ENCODE results near the gene CLDN22. TPM values are rescaled to one million over a fixed set of nuclear protein-coding genes. Genes with fewer than 3 reads are reported as not detected.

Gene CLDN22
- total and polyA plus RNA-seq, 2 of the 8 experiments (the other 6 are each of a cell fraction or from before 2014, with no cell fraction given): not detected

DNA sequence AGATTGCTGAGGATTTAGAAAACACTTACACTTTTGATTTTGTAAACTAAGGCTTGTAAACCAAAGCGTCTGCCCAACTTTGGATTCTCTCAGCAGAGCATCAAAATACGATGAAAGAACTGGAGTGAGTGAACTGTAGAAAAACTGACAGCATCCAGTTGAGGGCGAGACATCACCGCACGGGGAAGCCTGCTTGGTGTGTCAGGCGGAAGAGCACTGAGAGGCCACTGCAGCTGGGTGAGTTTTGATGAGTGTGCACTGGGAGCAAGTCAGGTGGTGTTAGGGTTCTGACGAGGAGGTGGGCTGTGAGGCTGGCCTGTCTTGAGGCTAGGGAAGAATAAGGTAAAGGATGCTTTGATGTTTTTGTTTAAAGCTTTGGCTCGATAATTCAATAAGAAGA is 49.0 kb upstream of the CLDN22 start (continued):
- TF ChIP-seq, protein P1, sequence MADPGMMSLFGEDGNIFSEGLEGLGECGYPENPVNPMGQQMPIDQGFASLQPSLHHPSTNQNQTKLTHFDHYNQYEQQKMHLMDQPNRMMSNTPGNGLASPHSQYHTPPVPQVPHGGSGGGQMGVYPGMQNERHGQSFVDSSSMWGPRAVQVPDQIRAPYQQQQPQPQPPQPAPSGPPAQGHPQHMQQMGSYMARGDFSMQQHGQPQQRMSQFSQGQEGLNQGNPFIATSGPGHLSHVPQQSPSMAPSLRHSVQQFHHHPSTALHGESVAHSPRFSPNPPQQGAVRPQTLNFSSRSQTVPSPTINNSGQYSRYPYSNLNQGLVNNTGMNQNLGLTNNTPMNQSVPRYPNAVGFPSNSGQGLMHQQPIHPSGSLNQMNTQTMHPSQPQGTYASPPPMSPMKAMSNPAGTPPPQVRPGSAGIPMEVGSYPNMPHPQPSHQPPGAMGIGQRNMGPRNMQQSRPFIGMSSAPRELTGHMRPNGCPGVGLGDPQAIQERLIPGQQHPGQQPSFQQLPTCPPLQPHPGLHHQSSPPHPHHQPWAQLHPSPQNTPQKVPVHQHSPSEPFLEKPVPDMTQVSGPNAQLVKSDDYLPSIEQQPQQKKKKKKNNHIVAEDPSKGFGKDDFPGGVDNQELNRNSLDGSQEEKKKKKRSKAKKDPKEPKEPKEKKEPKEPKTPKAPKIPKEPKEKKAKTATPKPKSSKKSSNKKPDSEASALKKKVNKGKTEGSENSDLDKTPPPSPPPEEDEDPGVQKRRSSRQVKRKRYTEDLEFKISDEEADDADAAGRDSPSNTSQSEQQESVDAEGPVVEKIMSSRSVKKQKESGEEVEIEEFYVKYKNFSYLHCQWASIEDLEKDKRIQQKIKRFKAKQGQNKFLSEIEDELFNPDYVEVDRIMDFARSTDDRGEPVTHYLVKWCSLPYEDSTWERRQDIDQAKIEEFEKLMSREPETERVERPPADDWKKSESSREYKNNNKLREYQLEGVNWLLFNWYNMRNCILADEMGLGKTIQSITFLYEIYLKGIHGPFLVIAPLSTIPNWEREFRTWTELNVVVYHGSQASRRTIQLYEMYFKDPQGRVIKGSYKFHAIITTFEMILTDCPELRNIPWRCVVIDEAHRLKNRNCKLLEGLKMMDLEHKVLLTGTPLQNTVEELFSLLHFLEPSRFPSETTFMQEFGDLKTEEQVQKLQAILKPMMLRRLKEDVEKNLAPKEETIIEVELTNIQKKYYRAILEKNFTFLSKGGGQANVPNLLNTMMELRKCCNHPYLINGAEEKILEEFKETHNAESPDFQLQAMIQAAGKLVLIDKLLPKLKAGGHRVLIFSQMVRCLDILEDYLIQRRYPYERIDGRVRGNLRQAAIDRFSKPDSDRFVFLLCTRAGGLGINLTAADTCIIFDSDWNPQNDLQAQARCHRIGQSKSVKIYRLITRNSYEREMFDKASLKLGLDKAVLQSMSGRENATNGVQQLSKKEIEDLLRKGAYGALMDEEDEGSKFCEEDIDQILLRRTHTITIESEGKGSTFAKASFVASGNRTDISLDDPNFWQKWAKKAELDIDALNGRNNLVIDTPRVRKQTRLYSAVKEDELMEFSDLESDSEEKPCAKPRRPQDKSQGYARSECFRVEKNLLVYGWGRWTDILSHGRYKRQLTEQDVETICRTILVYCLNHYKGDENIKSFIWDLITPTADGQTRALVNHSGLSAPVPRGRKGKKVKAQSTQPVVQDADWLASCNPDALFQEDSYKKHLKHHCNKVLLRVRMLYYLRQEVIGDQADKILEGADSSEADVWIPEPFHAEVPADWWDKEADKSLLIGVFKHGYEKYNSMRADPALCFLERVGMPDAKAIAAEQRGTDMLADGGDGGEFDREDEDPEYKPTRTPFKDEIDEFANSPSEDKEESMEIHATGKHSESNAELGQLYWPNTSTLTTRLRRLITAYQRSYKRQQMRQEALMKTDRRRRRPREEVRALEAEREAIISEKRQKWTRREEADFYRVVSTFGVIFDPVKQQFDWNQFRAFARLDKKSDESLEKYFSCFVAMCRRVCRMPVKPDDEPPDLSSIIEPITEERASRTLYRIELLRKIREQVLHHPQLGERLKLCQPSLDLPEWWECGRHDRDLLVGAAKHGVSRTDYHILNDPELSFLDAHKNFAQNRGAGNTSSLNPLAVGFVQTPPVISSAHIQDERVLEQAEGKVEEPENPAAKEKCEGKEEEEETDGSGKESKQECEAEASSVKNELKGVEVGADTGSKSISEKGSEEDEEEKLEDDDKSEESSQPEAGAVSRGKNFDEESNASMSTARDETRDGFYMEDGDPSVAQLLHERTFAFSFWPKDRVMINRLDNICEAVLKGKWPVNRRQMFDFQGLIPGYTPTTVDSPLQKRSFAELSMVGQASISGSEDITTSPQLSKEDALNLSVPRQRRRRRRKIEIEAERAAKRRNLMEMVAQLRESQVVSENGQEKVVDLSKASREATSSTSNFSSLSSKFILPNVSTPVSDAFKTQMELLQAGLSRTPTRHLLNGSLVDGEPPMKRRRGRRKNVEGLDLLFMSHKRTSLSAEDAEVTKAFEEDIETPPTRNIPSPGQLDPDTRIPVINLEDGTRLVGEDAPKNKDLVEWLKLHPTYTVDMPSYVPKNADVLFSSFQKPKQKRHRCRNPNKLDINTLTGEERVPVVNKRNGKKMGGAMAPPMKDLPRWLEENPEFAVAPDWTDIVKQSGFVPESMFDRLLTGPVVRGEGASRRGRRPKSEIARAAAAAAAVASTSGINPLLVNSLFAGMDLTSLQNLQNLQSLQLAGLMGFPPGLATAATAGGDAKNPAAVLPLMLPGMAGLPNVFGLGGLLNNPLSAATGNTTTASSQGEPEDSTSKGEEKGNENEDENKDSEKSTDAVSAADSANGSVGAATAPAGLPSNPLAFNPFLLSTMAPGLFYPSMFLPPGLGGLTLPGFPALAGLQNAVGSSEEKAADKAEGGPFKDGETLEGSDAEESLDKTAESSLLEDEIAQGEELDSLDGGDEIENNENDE (IDR thresholded peaks at IDR 0.05; ENCODE audit: insufficient replicate concordance, low read length): no peak
- TF ChIP-seq EZH2 (IDR thresholded peaks at IDR 0.05; ENCODE audit: low read depth, low read length, severe bottlenecking) (no peak), NRF1 (IDR thresholded peaks at IDR 0.05; ENCODE audit: low read depth, low read length) (no peak), KDM5A (IDR thresholded peaks at IDR 0.05; ENCODE audit: low read length) (no peak), FOSL1 (IDR thresholded peaks at IDR 0.05; ENCODE audit: insufficient read depth, low read depth, low read length) (no peak), SIN3A (conservative IDR thresholded peaks at IDR 0.05 in 1 of 2, IDR thresholded peaks at IDR 0.05 in 1 of 2; ENCODE audit: low read depth in 1 of 2, low read length in 2 of 2) (no peak), RBBP5 (IDR thresholded peaks at IDR 0.05; ENCODE audit: borderline replicate concordance, low read depth, low read length) (no peak), SP2 (IDR thresholded peaks at IDR 0.05; ENCODE audit: low read length) (no peak), SUZ12 (IDR thresholded peaks at IDR 0.05; ENCODE audit: low read length) (no peak)

Measured in H1 (cell line).